K562 (cell line): ENCODE measurements around the gene RIPOR1. TPM values are rescaled to one million over a fixed set of nuclear protein-coding genes. Genes with fewer than 3 reads are reported as not detected.

Source experiments
- ATAC-seq: fragments of 200-7000 bp; cut with Tn5 transposase; 3 replicates; pipeline ENCODE4 v1.9.1; 2020; ENCODE audit warnings: moderate library complexity
- BruUV-seq: library from RNA; stranded (reverse); fragments of 400-500 nt; replicated peaks from 2 replicates; lab custom pipeline; 2021; lab: Mats Ljungman, UMichigan
- CTCF ChIA-PET: fragments of 300-600 bp; formaldehyde crosslinking; extraction: SDS; loops from one replicate; lab custom pipeline; 2021; ENCODE audit warnings: low intra/inter-chr PET ratio; lab: Yijun Ruan, JAX
- POLR2A ChIA-PET: fragments of 300-600, 350-650 bp; sonication (Branson Sonifier 250); formaldehyde crosslinking; extraction: SDS; loops from one replicate; lab custom pipeline; 2021; ENCODE audit warnings: antibody characterized with exemption, inconsistent platforms; lab: Yijun Ruan, JAX
- DNase-seq, 4 experiments: peaks; one replicate each; pipeline versions ENCODE4 v3.0.0 to v3.0.0-alpha.2; 2011 to 2018; ENCODE audit warnings: low spot score in 3 of 4, mixed read lengths in 3 of 4; ENCODE audit errors: extremely low read depth in 1 of 4
- FAIRE-seq: peaks from 2 replicates; lab custom pipeline; 2011; peaks lifted over from hg19 to GRCh38; lab: Jason Lieb, UNC
- H2AFZ ChIP-seq: 2 replicates; pipeline ENCODE4 v1.6.0; 2011; ENCODE audit warnings: low read depth, low read length, control low read depth, inconsistent platforms
- H3K27ac ChIP-seq: fragments of 200-600 bp; 3 replicates; pipeline ENCODE4 v1.8.0; 2011; ENCODE audit warnings: low read depth, mild to moderate bottlenecking, control low read depth, inconsistent platforms, low read length, moderate library complexity, mixed read lengths; ENCODE audit errors: extremely low read depth
- H3K27me3 ChIP-seq, 2 experiments: fragments of 300-600 bp in 1 of 2; 2 replicates in 1 of 2; 3 replicates in 1 of 2; pipeline versions ENCODE4 v1.6.0 to v1.8.0; 2011; ENCODE audit warnings: inconsistent platforms in 2 of 2, low read length in 2 of 2, mild to moderate bottlenecking in 1 of 2, mixed read lengths in 1 of 2, moderate library complexity in 1 of 2; ENCODE audit not compliant: control insufficient read depth in 2 of 2, insufficient read depth in 2 of 2
- H3K36me3 ChIP-seq: fragments of 300-600 bp; 3 replicates; pipeline ENCODE4 v1.8.0; 2011; ENCODE audit warnings: mild to moderate bottlenecking, low read length, inconsistent platforms; ENCODE audit not compliant: control insufficient read depth, insufficient read depth
- H3K4me1 ChIP-seq, 2 experiments: fragments of 200-600 bp in 1 of 2; replicated peaks in 1 of 2; 2 replicates in 1 of 2; 3 replicates in 1 of 2; pipeline versions ENCODE4 v1.5.1 to v1.8.0; 2011; ENCODE audit warnings: inconsistent platforms in 2 of 2, low read length in 2 of 2, mild to moderate bottlenecking in 1 of 2, mixed read lengths in 1 of 2, moderate library complexity in 1 of 2; ENCODE audit not compliant: control insufficient read depth in 2 of 2, insufficient read depth in 2 of 2
- H3K4me2 ChIP-seq: 2 replicates; pipeline ENCODE4 v1.6.1; 2011; ENCODE audit warnings: low read length, control low read depth, inconsistent platforms, mixed read lengths; ENCODE audit not compliant: insufficient read depth
- H3K4me3 ChIP-seq: fragments of 200-600 bp; sonication (generic), shearing (Covaris generic); 2 replicates; pipeline ENCODE4 v1.5.1; 2016; ENCODE audit warnings: control low read depth, inconsistent platforms
- H3K79me2 ChIP-seq: fragments of 200-600 bp; 3 replicates; pipeline ENCODE4 v1.8.0; 2011; ENCODE audit warnings: low read length, inconsistent platforms; ENCODE audit not compliant: control insufficient read depth, insufficient read depth
- H3K9ac ChIP-seq, 2 experiments: 2 replicates each; pipeline versions ENCODE4 v1.6.0 to v1.6.1; 2011; ENCODE audit warnings: low read depth in 2 of 2, low read length in 2 of 2, control low read depth in 1 of 2, inconsistent platforms in 1 of 2, mild to moderate bottlenecking in 1 of 2, mixed read lengths in 1 of 2; ENCODE audit not compliant: insufficient read depth in 1 of 2
- H3K9me1 ChIP-seq: one replicate; pipeline ENCODE4 v1.6.0; 2011; ENCODE audit warnings: inconsistent platforms, mild to moderate bottlenecking, low read length, moderate library complexity; ENCODE audit not compliant: control insufficient read depth, insufficient read depth
- H3K9me3 ChIP-seq: replicated peaks from 2 replicates; pipeline ENCODE4 v1.5.1; 2011; ENCODE audit warnings: low read depth, low read length, inconsistent platforms; ENCODE audit not compliant: control insufficient read depth, insufficient read depth
- H4K20me1 ChIP-seq: replicated peaks from 2 replicates; pipeline ENCODE4 v1.6.1; 2011; ENCODE audit warnings: low read length, inconsistent platforms, mixed read lengths; ENCODE audit not compliant: control insufficient read depth, insufficient read depth
- BRF1 ChIP-seq: IDR thresholded peaks from 3 replicates; pipeline ENCODE4 v1.6.1; 2011; ENCODE audit warnings: borderline replicate concordance, mild to moderate bottlenecking; ENCODE audit not compliant: insufficient read length; ENCODE audit errors: extremely low read depth
- CCNT2 ChIP-seq: IDR thresholded peaks from 2 replicates; pipeline ENCODE4 v1.6.1; 2011; ENCODE audit warnings: borderline replicate concordance, low read depth, mild to moderate bottlenecking, moderate library complexity, mixed read lengths, low read length; ENCODE audit not compliant: insufficient read length; ENCODE audit errors: extremely low read depth
- FOXA1 ChIP-seq: fragments of 450-650 bp; IDR thresholded peaks from 2 replicates; pipeline ENCODE4 v1.6.1; 2016; ENCODE audit warnings: mild to moderate bottlenecking, borderline replicate concordance
- LCOR ChIP-seq: sonication (generic); formaldehyde crosslinking; IDR thresholded peaks from 2 replicates; pipeline ENCODE4 v1.8.0; 2022; ENCODE audit warnings: mild to moderate bottlenecking, missing genetic modification reagents
- MAFG ChIP-seq: fragments of 450-650 bp; conservative IDR thresholded peaks from 2 replicates; pipeline ENCODE4 v1.6.1; 2016; ENCODE audit warnings: missing genetic modification characterization, missing compliant biosample characterization
- MCM7 ChIP-seq, 2 experiments: fragments of 450-650 bp; IDR thresholded peaks; 2 replicates each; pipeline ENCODE4 v1.6.1; 2016 to 2018
- MTA2 ChIP-seq: fragments of 450-650 bp; IDR thresholded peaks from 2 replicates; pipeline ENCODE4 v1.6.1; 2016; ENCODE audit warnings: low read depth
- PCBP1 ChIP-seq: fragments of 200-400 bp; formaldehyde crosslinking; IDR thresholded peaks from 2 replicates; pipeline ENCODE4 v1.6.1; 2018; ENCODE audit warnings: mild to moderate bottlenecking, low read depth, low read length; ENCODE audit not compliant: poor library complexity, severe bottlenecking
- PHF8 ChIP-seq: fragments of 200-600 bp; sonication (generic); IDR thresholded peaks from 2 replicates; pipeline ENCODE4 v1.6.1; 2012; ENCODE audit warnings: mixed run types, mild to moderate bottlenecking, inconsistent platforms, low read length, moderate library complexity, borderline replicate concordance
- RFX1 ChIP-seq: fragments of 450-650 bp; IDR thresholded peaks from 2 replicates; pipeline ENCODE4 v1.6.1; 2016; ENCODE audit warnings: mild to moderate bottlenecking, moderate library complexity
- TFAM ChIP-seq: fragments of 250-450 bp; sonication (Bioruptor Pico); conservative IDR thresholded peaks from 2 replicates; pipeline ENCODE4 v1.5.0; 2021; ENCODE audit warnings: mild to moderate bottlenecking, moderate library complexity
- ZNF140 ChIP-seq: fragments of 250-450 bp; sonication (Bioruptor Pico); IDR thresholded peaks from 2 replicates; pipeline ENCODE4 v1.8.0; 2021; ENCODE audit warnings: moderate library complexity, mild to moderate bottlenecking, inconsistent platforms
- ZNF197 ChIP-seq: fragments of 200-800 bp; sonication (Bioruptor generic); IDR thresholded peaks from 2 replicates; pipeline ENCODE4 v1.6.1; 2016; ENCODE audit warnings: low read depth, missing genetic modification characterization, missing compliant biosample characterization
- ZNF239 ChIP-seq: fragments of 250-450 bp; sonication (Bioruptor Pico); IDR thresholded peaks from 2 replicates; pipeline ENCODE4 v1.4.0; 2020; ENCODE audit warnings: mild to moderate bottlenecking
- ZNF780A ChIP-seq: fragments of 250-450 bp; sonication (Bioruptor Pico); IDR thresholded peaks from 2 replicates; pipeline ENCODE4 v1.5.0; 2021; ENCODE audit warnings: mild to moderate bottlenecking
- WGBS: fragments of 100-300 bp; shearing (Covaris generic); methylation state at CpG from one replicate; pipeline ENCODE4 v1.1.6; 2016; ENCODE audit warnings: low coverage, mixed read lengths; ENCODE audit not compliant: insufficient coverage; ENCODE audit errors: missing lambda C conversion rate; 5-methylcytosine and 5-hydroxymethylcytosine counted together
- in situ Hi-C: fragments of 300-500 bp; cut with MboI; formaldehyde crosslinking; loops from 4 replicates; pipeline ENCODE4 v1.15.0; 2018; ENCODE audit warnings: inconsistent platforms, mixed read lengths
- intact Hi-C: fragments of 100-400 bp; cut with micrococcal nuclease; formaldehyde crosslinking; loops from 2 replicates; pipeline ENCODE4 v1.14.2; 2022
- polyA plus RNA-seq, 8 experiments: library from polyadenylated mRNA; depleted of rRNA in 4 of 8; stranded (reverse) in 5 of 8; unstranded in 3 of 8; fragments of >200 nt; fragmentation: Nextera tagmentation in 2 of 8; fragmentation: Illumina TruSeq in 1 of 8; extraction: Ambion mirVana in 2 of 8; extraction: Trizol in 1 of 8; gene quantifications; 2 replicates each; pipeline versions ENCODE4 v1.2.1 to v1.2.3, GENCODE V29; 2011 to 2014; ENCODE audit warnings: inconsistent platforms in 1 of 8, missing spikeins in 1 of 8
- total RNA-seq, 7 experiments: library from RNA; depleted of rRNA in 6 of 7; stranded (reverse); fragments of >200 nt in 6 of 7; fragmentation: Illumina TruSeq in 2 of 7; extraction: Trizol in 2 of 7; gene quantifications; 2 replicates each; pipeline versions ENCODE4 v1.2.1 to v1.2.3, GENCODE V29; 2011 to 2021; ENCODE audit warnings: low replicate concordance in 1 of 7
- TF ChIP-seq, protein P1 (sequence below): sonication (generic); formaldehyde crosslinking; IDR thresholded peaks from 2 replicates; pipeline ENCODE4 v1.8.0; 2023; ENCODE audit warnings: mild to moderate bottlenecking, missing genetic modification reagents
- TF ChIP-seq, protein P2 (sequence below): sonication (generic); formaldehyde crosslinking; IDR thresholded peaks from 2 replicates; pipeline ENCODE4 v1.4.0; 2020; ENCODE audit warnings: mild to moderate bottlenecking, missing genetic modification reagents
- TF ChIP-seq, protein P3 (sequence below): fragments of 450-650 bp; IDR thresholded peaks from 2 replicates; pipeline ENCODE4 v1.6.1; 2016; ENCODE audit warnings: missing biosample characterization, missing genetic modification characterization

The RIPOR1 gene
- total and polyA plus RNA-seq, 9 of the 15 experiments (the other 6 are each of a cell fraction or from before 2014, with no cell fraction given): 0.36 to 31.1 (median 3.0) TPM

GRCh38 chr16:67521095-67521804 is 7.4 kb upstream of the RIPOR1 start:
- 1% methylated on average over 22 of the region's 25 CpGs for WGBS
- Histone ChIP-seq H3K9ac (peak overlapping the region; percentile 74 to 87), H3K4me2 (peak overlapping the region; percentile 97), H3K27me3 (no peaks in the 10 kb centered on the region), H3K9me1 (no peaks in the 10 kb centered on the region), H3K4me3 (peak overlapping the region; percentile 45), H3K4me1 (peaks cover 7 to 21% of the 10 kb centered on the region in 2 experiments), H3K79me2 (no peaks in the 10 kb centered on the region), H3K36me3 (no peaks in the 10 kb centered on the region), H3K9me3 (no peaks in the 10 kb centered on the region), H2AFZ (peak overlapping the region; percentile 97), H3K27ac (peak overlapping the region; percentile 76), H4K20me1 (no peaks in the 10 kb centered on the region)
- ATAC-seq: peak; percentile 97
- ChIA-PET POLR2A (interaction anchor here (0.5 to 1.6 kb wide), 8 partner anchors 9 to 668 kb away, joined by 3 to 9 read pairs (median 3); partner anchors contain the start of gene HSD11B2), CTCF (interaction anchor here (0.6 to 2.5 kb wide), 19 partner anchors 15 to 708 kb away, joined by 3 to 50 read pairs (median 3); partner anchors contain the start of genes AGRP, C16orf86, CARMIL2 and CTCF)
- no TSS peak for BruUV-seq
- FAIRE-seq: peak; percentile 99
- in situ Hi-C loops (loop anchor here (10.0 kb wide), 2 partner anchors 404 to 724 kb away; partner anchors contain the start of gene PLA2G15), intact Hi-C loops (loop anchor here (1.0 to 10.0 kb wide), 4 partner anchors 42 to 414 kb away; partner anchors contain the start of genes CTCF, CTRL and PSMB10)
- DNase-seq: peak; percentile 91 to 97 (median 92)
- TF ChIP-seq LCOR (CRISPR knock-in tag): peak; percentile 86
- no peak for TF ChIP-seq PCBP1
- TF ChIP-seq PHF8: peak; percentile 39; the same call in 1 of the 2 replicates
- TF ChIP-seq MTA2: no peak
- no peak for TF ChIP-seq FOXA1
- TF ChIP-seq, protein P1, sequence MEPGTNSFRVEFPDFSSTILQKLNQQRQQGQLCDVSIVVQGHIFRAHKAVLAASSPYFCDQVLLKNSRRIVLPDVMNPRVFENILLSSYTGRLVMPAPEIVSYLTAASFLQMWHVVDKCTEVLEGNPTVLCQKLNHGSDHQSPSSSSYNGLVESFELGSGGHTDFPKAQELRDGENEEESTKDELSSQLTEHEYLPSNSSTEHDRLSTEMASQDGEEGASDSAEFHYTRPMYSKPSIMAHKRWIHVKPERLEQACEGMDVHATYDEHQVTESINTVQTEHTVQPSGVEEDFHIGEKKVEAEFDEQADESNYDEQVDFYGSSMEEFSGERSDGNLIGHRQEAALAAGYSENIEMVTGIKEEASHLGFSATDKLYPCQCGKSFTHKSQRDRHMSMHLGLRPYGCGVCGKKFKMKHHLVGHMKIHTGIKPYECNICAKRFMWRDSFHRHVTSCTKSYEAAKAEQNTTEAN (CRISPR knock-in tag): no peak
- TF ChIP-seq ZNF140 (CRISPR knock-in tag): no peak
- TF ChIP-seq, protein P2, sequence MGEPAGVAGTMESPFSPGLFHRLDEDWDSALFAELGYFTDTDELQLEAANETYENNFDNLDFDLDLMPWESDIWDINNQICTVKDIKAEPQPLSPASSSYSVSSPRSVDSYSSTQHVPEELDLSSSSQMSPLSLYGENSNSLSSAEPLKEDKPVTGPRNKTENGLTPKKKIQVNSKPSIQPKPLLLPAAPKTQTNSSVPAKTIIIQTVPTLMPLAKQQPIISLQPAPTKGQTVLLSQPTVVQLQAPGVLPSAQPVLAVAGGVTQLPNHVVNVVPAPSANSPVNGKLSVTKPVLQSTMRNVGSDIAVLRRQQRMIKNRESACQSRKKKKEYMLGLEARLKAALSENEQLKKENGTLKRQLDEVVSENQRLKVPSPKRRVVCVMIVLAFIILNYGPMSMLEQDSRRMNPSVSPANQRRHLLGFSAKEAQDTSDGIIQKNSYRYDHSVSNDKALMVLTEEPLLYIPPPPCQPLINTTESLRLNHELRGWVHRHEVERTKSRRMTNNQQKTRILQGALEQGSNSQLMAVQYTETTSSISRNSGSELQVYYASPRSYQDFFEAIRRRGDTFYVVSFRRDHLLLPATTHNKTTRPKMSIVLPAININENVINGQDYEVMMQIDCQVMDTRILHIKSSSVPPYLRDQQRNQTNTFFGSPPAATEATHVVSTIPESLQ (CRISPR knock-in tag): no peak
- TF ChIP-seq RFX1: no peak
- no peak; the same call in 1 of the 2 replicates for TF ChIP-seq MAFG
- TF ChIP-seq CCNT2: no peak
- no peak for TF ChIP-seq BRF1
- TF ChIP-seq ZNF780A (CRISPR knock-in tag): no peak
- TF ChIP-seq TFAM (CRISPR knock-in tag): no peak
- no peak for TF ChIP-seq MCM7 (IDR thresholded peaks at IDR 0.05)
- TF ChIP-seq ZNF197: no peak
- no peak for TF ChIP-seq ZNF239 (CRISPR knock-in tag)
- TF ChIP-seq, protein P3, sequence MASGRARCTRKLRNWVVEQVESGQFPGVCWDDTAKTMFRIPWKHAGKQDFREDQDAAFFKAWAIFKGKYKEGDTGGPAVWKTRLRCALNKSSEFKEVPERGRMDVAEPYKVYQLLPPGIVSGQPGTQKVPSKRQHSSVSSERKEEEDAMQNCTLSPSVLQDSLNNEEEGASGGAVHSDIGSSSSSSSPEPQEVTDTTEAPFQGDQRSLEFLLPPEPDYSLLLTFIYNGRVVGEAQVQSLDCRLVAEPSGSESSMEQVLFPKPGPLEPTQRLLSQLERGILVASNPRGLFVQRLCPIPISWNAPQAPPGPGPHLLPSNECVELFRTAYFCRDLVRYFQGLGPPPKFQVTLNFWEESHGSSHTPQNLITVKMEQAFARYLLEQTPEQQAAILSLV (tag): no peak
